LNCaP clone FGC (cell line): Measurements from ENCODE around the gene ANKRD7.

Experiments used
- DNase-seq: peaks from one replicate; pipeline ENCODE4 v3.0.0-alpha.2; 2011; ENCODE audit warnings: low read depth
- H3K4me3 ChIP-seq: 2 replicates; pipeline ENCODE4 v1.5.1; 2011; ENCODE audit warnings: mild to moderate bottlenecking, low read depth, low read length, control low read depth
- TF ChIP-seq, protein P1 (sequence below): IDR thresholded peaks from 2 replicates; pipeline ENCODE4 v1.5.1; 2012; ENCODE audit warnings: mild to moderate bottlenecking; ENCODE audit not compliant: control insufficient read depth, insufficient read depth; ENCODE audit errors: extremely low read depth

Gene ANKRD7

DNA sequence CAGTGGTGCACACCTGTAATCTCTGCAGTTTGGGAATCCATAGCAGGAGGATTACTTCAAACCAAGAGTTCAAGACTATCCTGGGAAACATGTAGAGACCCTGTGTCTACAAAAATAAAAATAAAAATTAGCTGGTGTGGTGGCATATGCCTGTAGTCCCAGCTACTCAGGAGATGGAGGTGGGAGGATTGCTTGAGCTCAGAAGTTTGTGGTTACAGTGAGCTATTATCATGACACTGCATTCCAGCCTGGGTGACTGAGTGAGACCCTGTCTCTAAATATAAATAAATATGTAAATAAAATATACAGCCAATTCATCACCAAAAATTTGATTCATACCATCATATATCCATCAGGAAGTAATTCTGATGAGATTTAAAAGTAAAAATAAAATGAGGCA lies 60.9 kb downstream of the ANKRD7 start:
- no peak for DNase-seq
- TF ChIP-seq, protein P1, sequence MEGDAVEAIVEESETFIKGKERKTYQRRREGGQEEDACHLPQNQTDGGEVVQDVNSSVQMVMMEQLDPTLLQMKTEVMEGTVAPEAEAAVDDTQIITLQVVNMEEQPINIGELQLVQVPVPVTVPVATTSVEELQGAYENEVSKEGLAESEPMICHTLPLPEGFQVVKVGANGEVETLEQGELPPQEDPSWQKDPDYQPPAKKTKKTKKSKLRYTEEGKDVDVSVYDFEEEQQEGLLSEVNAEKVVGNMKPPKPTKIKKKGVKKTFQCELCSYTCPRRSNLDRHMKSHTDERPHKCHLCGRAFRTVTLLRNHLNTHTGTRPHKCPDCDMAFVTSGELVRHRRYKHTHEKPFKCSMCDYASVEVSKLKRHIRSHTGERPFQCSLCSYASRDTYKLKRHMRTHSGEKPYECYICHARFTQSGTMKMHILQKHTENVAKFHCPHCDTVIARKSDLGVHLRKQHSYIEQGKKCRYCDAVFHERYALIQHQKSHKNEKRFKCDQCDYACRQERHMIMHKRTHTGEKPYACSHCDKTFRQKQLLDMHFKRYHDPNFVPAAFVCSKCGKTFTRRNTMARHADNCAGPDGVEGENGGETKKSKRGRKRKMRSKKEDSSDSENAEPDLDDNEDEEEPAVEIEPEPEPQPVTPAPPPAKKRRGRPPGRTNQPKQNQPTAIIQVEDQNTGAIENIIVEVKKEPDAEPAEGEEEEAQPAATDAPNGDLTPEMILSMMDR, result no peak
- H3K4me3 ChIP-seq, result no peak overlapping the region

DNA sequence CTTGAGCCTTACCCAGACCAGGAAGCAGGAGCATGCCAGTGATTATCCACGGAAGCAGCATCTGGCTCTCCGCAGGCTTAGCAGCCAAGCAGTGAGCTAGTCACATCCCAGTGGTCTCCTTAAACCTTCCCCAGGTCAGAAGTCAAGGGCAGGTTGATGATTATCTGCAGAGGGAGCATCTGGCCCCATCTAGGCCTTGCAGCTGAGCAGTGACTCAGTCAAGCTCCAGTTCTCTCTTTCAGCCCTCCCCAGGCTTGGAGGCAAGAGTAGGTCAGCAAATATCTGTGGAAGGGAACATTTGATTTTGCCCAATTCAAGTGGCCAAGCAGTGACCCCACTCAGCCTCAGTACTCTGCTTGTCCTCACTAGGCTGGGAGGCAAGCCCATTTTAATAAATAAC lies 61.6 kb downstream of the ANKRD7 start:
- DNase-seq, result no peak
- no peak overlapping the region for H3K4me3 ChIP-seq
- TF ChIP-seq, protein P1, result no peak

DNA sequence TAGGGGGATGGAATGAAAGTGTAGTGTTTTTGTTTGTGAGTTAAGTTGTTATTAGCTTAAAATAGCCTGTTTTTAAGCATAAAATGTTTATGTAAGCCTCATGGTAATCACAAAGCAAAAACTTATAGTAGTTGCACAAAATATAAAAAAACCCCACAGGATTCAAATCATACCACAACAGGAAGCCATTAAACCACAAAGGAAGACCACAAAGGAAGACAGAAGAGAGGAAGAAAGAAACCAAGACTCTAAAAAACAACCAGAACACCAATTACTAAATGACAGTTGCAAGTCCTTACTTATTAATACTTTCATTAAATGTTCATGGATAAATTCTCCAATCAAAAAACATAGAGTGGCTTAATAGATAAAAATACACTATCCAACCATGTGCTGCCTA lies 63.6 kb downstream of the ANKRD7 start:
- DNase-seq, result no peak
- no peak overlapping the region for H3K4me3 ChIP-seq
- TF ChIP-seq, protein P1, result no peak

DNA sequence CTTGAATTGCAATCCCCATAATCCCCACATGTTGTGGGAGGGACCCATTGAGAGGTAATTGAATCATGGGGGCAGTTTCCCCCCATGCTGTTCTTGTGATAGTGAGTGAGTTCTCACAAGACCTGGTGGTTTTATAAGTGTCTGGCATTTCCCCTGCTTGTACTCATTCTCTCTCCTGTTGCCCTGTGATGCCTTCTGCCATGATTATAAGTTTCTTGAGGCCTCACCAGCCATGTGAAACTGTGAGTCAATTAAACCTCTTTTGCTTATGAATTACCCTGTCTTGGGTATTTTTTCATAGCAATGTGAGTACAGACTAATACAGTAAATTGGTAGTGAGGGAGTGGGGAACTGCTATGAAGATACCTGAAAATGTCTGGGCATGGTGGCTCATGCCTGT lies 65.0 kb downstream of the ANKRD7 start:
- DNase-seq, result no peak
- TF ChIP-seq, protein P1, result no peak
- H3K4me3 ChIP-seq, result no peak overlapping the region
